ENCODE results near the gene EIF4ENIF1. TPM values are rescaled to one million over a fixed set of nuclear protein-coding genes. Genes with fewer than 3 reads are reported as not detected.
A peak's percentile ranks its signal among the peaks of the same experiment; 100 is the strongest.

The EIF4ENIF1 gene
- total RNA-seq, 1 experiment from 2014 or later = 36.3 TPM

DNA sequence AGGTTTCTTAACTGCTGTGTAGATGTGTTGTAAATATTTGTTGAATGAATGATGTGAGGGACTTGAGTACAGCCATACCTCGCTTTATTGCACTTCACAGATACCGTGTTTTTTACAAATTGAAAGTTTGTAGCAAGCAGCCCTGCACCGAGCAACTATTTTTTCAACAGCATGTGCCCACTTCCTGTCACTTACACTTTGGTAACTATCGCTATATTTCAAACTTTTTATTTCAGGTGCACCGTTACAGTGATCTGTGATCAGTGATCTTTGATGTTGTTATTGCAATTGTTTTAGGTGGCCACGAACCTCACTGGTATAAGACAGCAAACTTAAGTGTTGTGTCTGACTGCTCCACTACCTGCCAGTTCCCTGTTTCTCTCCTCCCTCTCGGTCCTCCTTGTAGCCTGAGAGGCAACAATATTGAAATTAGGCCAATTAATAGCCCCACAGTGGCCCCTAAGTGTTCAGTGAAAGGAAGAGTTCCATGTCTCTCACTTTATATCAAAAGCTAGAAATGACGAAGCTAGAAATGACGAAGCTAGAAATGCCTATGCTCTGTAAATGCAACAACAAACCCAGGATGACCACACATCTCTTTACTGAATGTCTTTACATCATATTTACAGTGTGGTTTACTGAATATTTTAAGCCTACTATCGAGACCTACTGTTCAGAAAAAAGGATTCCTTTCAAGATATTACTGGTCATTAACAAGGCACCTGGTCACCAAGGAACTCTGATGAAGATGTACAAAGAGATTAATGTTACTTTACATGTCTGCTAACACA, 7.7 kb upstream of the EIF4ENIF1 start:
- H2BK5ac ChIP-seq (ENCODE audit: insufficient read length, low read length) = no peak overlapping the region
- peaks cover 18 to 19% of the 10 kb centered on the region in 2 experiments for H3K4me1 Mint-ChIP-seq
- peaks cover 11% of the 10 kb centered on the region in 2 experiments for H3K9me3 Mint-ChIP-seq
- H3K27me3 Mint-ChIP-seq (ENCODE audit: low read depth) = peaks cover 8% of the 10 kb centered on the region; the same call in 1 of the 2 replicates
- DNase-seq = no peak
- H3K79me2 ChIP-seq (ENCODE audit: insufficient read depth, low read length) = 0 out of 2 replicates have a peak, but pooled peaks cover 2% of the 10 kb centered on the region
- no peak overlapping the region for H2BK120ac ChIP-seq (ENCODE audit: low read depth, low read length, poor library complexity, severe bottlenecking)
- no peak overlapping the region for H3T11ph ChIP-seq (ENCODE audit: low read length)
- WGBS (ENCODE audit: extremely low coverage, insufficient read length, low lambda C conversion rate) = no CpG with 5 or more reads among the region's 10 CpGs
- H2AK5ac ChIP-seq (ENCODE audit: insufficient read length, low read length) = no peak overlapping the region
- H3K27ac Mint-ChIP-seq = no peak overlapping the region; a peak in 2 of 7 replicates
- H3K23ac ChIP-seq (ENCODE audit: insufficient read length, low read depth, low read length) = no peak overlapping the region
- H3K9me3 ChIP-seq (ENCODE audit: control insufficient read depth, low read depth, low read length) = no peaks in the 10 kb centered on the region
- H3K4ac ChIP-seq (ENCODE audit: low read depth, low read length) = no peak overlapping the region
- H3K4me3 Mint-ChIP-seq = peak overlapping the region; percentile 85 to 89
- no peaks in the 10 kb centered on the region for H4K20me1 ChIP-seq (ENCODE audit: control insufficient read depth, insufficient read depth, insufficient read length)
- H2AFZ ChIP-seq (ENCODE audit: low read length) = no peak overlapping the region
- H4K5ac ChIP-seq (ENCODE audit: insufficient read length, low read depth, low read length) = no peak overlapping the region
- TF ChIP-seq, protein P1, sequence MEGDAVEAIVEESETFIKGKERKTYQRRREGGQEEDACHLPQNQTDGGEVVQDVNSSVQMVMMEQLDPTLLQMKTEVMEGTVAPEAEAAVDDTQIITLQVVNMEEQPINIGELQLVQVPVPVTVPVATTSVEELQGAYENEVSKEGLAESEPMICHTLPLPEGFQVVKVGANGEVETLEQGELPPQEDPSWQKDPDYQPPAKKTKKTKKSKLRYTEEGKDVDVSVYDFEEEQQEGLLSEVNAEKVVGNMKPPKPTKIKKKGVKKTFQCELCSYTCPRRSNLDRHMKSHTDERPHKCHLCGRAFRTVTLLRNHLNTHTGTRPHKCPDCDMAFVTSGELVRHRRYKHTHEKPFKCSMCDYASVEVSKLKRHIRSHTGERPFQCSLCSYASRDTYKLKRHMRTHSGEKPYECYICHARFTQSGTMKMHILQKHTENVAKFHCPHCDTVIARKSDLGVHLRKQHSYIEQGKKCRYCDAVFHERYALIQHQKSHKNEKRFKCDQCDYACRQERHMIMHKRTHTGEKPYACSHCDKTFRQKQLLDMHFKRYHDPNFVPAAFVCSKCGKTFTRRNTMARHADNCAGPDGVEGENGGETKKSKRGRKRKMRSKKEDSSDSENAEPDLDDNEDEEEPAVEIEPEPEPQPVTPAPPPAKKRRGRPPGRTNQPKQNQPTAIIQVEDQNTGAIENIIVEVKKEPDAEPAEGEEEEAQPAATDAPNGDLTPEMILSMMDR (conservative IDR thresholded peaks at IDR 0.05) = no peak
- H2BK12ac ChIP-seq (ENCODE audit: insufficient read length, low read depth, low read length) = no peak overlapping the region
- no peak overlapping the region for H3K56ac ChIP-seq (ENCODE audit: insufficient read length, low read depth, low read length)
- no peak overlapping the region for H4K8ac ChIP-seq (replicated peaks; ENCODE audit: insufficient read length, low read depth, low read length)
- H3K18ac ChIP-seq (ENCODE audit: insufficient read length, low read depth, low read length) = no peak overlapping the region
- H2BK15ac ChIP-seq (ENCODE audit: low read depth, low read length) = no peak overlapping the region
- peak overlapping the region; percentile 44 for H3K9ac ChIP-seq (ENCODE audit: extremely low read depth, insufficient read length, low read length)
- H2BK20ac ChIP-seq (ENCODE audit: low read depth, low read length, poor library complexity, severe bottlenecking) = no peak overlapping the region
- H3K23me2 ChIP-seq (ENCODE audit: insufficient read length, low read depth, low read length, poor library complexity, severe bottlenecking) = peaks cover 5% of the 10 kb centered on the region
- H3K4me2 ChIP-seq (ENCODE audit: insufficient read depth, insufficient read length, low read length) = peak overlapping the region; percentile 84
- no peaks in the 10 kb centered on the region for H3K79me1 ChIP-seq (ENCODE audit: insufficient read depth, low read depth, low read length, poor library complexity, severe bottlenecking)
- H3K4me1 ChIP-seq (ENCODE audit: insufficient read depth, low read length) = no peaks in the 10 kb centered on the region
- no peaks in the 10 kb centered on the region; the same call in 1 of the 2 replicates for H3K27me3 ChIP-seq (ENCODE audit: insufficient read depth, low read length)
- no peak overlapping the region for H3K14ac ChIP-seq (ENCODE audit: insufficient read depth, low read length)
- H3K36me3 Mint-ChIP-seq (ENCODE audit: insufficient read depth in 1 of 3, low read depth in 3 of 3) = peaks cover 0 to 17% (median 6%) of the 10 kb centered on the region in 3 experiments; a peak in 5 of 7 replicates
- no peak overlapping the region for H4K91ac ChIP-seq (ENCODE audit: insufficient read length, low read depth, low read length)
- H3K27ac ChIP-seq (ENCODE audit: insufficient read length, low read depth, low read length) = no peak overlapping the region

All from H9 (cell line).